HepG2 (cell line): ENCODE results near the gene ANKRD40. TPM values are rescaled to one million over a fixed set of nuclear protein-coding genes. Genes with fewer than 3 reads are reported as not detected.

Experiments
- CCAR2 ChIP-seq: fragments of 200-400 bp; formaldehyde crosslinking; optimal IDR thresholded peaks from 2 replicates; pipeline ENCODE3; 2018; ENCODE audit warnings: low read depth, mild to moderate bottlenecking, low read length, moderate library complexity
- NFE2L2 ChIP-seq: fragments of 150-350 bp; IDR thresholded peaks from 2 replicates; pipeline ENCODE4 v1.6.1; 2014; ENCODE audit warnings: low read length
- RARG ChIP-seq: sonication (generic); formaldehyde crosslinking; IDR thresholded peaks from 2 replicates; pipeline ENCODE4 v1.4.0; 2020; ENCODE audit warnings: low read depth, mild to moderate bottlenecking, missing genetic modification reagents
- REST ChIP-seq, 2 experiments: IDR thresholded peaks; 2 replicates each; pipeline ENCODE4 v1.6.1; 2011 to 2012; ENCODE audit warnings: low read length in 2 of 2, borderline replicate concordance in 1 of 2, low read depth in 1 of 2, mild to moderate bottlenecking in 1 of 2, moderate library complexity in 1 of 2
- RXRA ChIP-seq: sonication (generic); formaldehyde crosslinking; IDR thresholded peaks from 2 replicates; pipeline ENCODE4 v1.5.1; 2020; ENCODE audit warnings: missing genetic modification reagents
- TRAFD1 ChIP-seq: sonication (generic); formaldehyde crosslinking; IDR thresholded peaks from 2 replicates; pipeline ENCODE4 v1.5.1; 2020; ENCODE audit warnings: missing genetic modification reagents, mild to moderate bottlenecking, borderline replicate concordance
- ZBED4 ChIP-seq: sonication (generic); formaldehyde crosslinking; IDR thresholded peaks from 2 replicates; pipeline ENCODE4 v1.4.0; 2020; ENCODE audit warnings: missing genetic modification reagents, borderline replicate concordance
- ZFP36 ChIP-seq: fragments of 150-350 bp; IDR thresholded peaks from 2 replicates; pipeline ENCODE4 v1.6.1; 2018; ENCODE audit warnings: borderline replicate concordance, low read length, low read depth; ENCODE audit not compliant: partially characterized antibody
- ZNF224 ChIP-seq: sonication (generic); formaldehyde crosslinking; IDR thresholded peaks from 2 replicates; pipeline ENCODE4 v1.5.0; 2020; ENCODE audit warnings: mild to moderate bottlenecking, missing genetic modification reagents
- ZNF343 ChIP-seq: sonication (generic); formaldehyde crosslinking; IDR thresholded peaks from 2 replicates; pipeline ENCODE4 v1.4.0; 2020; ENCODE audit warnings: mild to moderate bottlenecking, missing genetic modification reagents
- ZNF589 ChIP-seq: sonication (generic); formaldehyde crosslinking; conservative IDR thresholded peaks from 2 replicates; pipeline ENCODE4 v1.8.0; 2022; ENCODE audit warnings: mild to moderate bottlenecking, moderate library complexity, missing genetic modification reagents
- ZNF839 ChIP-seq: sonication (generic); formaldehyde crosslinking; IDR thresholded peaks from 2 replicates; pipeline ENCODE4 v1.4.0; 2020; ENCODE audit warnings: missing genetic modification reagents, mild to moderate bottlenecking, borderline replicate concordance
- ZSCAN29 ChIP-seq: sonication (generic); formaldehyde crosslinking; conservative IDR thresholded peaks from 2 replicates; pipeline ENCODE4 v1.4.0; 2020; ENCODE audit warnings: mild to moderate bottlenecking, missing genetic modification reagents
- polyA plus RNA-seq, 8 experiments: library from polyadenylated mRNA; depleted of rRNA in 3 of 8; stranded (reverse) in 7 of 8; unstranded in 1 of 8; fragments of >200 nt; fragmentation: Illumina TruSeq in 4 of 8; extraction: Trizol in 4 of 8; gene quantifications; 2 replicates each; pipeline versions ENCODE4 v1.2.1 to v1.2.3, GENCODE V29; 2011 to 2016; ENCODE audit warnings: low read depth in 4 of 8, missing spikeins in 1 of 8, mixed read lengths in 1 of 8; ENCODE audit not compliant: insufficient read depth in 1 of 8
- total RNA-seq, 5 experiments: library from RNA; depleted of rRNA; stranded (reverse); fragments of >200 nt; fragmentation: Illumina TruSeq; extraction: Trizol; gene quantifications; 2 replicates each; pipeline ENCODE4 v1.2.3, GENCODE V29; 2016; ENCODE audit warnings: low read depth in 1 of 5
- TF ChIP-seq, protein P1 (sequence below): sonication (generic); formaldehyde crosslinking; IDR thresholded peaks from 2 replicates; pipeline ENCODE4 v1.4.0; 2020; ENCODE audit warnings: missing genetic modification reagents

Gene ANKRD40
- total and polyA plus RNA-seq, 2 of the 13 experiments (the other 11 are each of a cell fraction or from before 2014, with no cell fraction given): 35.0 to 46.4 TPM

DNA sequence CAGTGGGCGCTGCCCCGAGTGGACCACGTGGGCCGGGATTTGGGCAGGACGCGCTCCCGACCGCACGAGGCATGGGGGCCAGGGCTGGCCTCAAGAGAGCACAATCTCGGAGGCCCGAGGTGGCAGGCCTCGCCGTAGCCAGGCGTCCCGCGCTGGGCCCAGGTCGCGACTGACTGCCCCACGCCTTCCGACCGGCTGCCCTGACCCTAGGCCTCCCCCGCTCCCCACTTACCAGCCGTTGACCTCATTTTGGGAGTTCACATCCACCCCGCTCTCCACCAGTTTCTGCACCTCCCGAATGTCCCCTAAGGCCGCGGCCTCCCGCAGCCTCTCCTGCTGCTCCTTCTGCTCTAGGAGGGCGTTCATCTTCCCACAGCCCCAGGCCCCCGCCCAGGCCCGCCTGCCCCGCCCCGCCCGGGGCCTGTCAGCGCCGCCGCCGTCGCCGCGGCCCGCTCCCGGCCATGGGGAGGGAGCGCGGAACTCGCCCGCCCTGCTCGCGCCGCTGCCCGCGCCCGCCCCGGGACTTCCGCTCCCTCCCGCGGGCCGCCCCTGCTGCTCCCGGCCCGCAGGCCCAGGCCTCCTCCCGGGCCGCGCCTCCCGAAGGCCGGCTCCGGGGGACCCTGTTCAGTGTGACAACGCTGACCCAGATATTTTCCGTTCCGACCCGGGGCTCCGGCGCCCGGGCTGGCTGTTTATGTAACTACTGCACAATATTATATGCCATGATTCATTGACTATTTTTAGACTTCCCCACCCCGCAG is at the start of gene ANKRD40 (continued):
- TF ChIP-seq ZBED4 (CRISPR knock-in tag) (peak; percentile 99), ZFP36 (no peak), ZNF224 (CRISPR knock-in tag) (no peak), RARG (CRISPR knock-in tag) (peak; percentile 91; the same call in 1 of the 2 replicates), NFE2L2 (no peak), CCAR2 (peak; percentile 95), RXRA (CRISPR knock-in tag) (peak; percentile 82), TRAFD1 (CRISPR knock-in tag) (no peak), REST (IDR thresholded peaks at IDR 0.05; ENCODE audit: borderline replicate concordance in 1 of 2, low read depth in 1 of 2, low read length in 2 of 2) (peak in 1 of 2 experiments; percentile 75; a peak in 1 of 4 replicates), ZNF839 (CRISPR knock-in tag) (0 out of 2 replicates have a peak, but pooled peaks have one; percentile 92), ZNF343 (peak; percentile 81; the same call in 1 of the 2 replicates), ZNF589 (CRISPR knock-in tag) (peak; percentile 73; the same call in 1 of the 2 replicates), ZSCAN29 (CRISPR knock-in tag) (0 out of 2 replicates have a peak, but pooled peaks have one; percentile 44)
- TF ChIP-seq, protein P1, sequence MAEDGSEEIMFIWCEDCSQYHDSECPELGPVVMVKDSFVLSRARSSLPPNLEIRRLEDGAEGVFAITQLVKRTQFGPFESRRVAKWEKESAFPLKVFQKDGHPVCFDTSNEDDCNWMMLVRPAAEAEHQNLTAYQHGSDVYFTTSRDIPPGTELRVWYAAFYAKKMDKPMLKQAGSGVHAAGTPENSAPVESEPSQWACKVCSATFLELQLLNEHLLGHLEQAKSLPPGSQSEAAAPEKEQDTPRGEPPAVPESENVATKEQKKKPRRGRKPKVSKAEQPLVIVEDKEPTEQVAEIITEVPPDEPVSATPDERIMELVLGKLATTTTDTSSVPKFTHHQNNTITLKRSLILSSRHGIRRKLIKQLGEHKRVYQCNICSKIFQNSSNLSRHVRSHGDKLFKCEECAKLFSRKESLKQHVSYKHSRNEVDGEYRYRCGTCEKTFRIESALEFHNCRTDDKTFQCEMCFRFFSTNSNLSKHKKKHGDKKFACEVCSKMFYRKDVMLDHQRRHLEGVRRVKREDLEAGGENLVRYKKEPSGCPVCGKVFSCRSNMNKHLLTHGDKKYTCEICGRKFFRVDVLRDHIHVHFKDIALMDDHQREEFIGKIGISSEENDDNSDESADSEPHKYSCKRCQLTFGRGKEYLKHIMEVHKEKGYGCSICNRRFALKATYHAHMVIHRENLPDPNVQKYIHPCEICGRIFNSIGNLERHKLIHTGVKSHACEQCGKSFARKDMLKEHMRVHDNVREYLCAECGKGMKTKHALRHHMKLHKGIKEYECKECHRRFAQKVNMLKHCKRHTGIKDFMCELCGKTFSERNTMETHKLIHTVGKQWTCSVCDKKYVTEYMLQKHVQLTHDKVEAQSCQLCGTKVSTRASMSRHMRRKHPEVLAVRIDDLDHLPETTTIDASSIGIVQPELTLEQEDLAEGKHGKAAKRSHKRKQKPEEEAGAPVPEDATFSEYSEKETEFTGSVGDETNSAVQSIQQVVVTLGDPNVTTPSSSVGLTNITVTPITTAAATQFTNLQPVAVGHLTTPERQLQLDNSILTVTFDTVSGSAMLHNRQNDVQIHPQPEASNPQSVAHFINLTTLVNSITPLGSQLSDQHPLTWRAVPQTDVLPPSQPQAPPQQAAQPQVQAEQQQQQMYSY: peak; percentile 58; the same call in 1 of the 2 replicates
